ENCODE results near the gene SHB.

Gene SHB, protein sequence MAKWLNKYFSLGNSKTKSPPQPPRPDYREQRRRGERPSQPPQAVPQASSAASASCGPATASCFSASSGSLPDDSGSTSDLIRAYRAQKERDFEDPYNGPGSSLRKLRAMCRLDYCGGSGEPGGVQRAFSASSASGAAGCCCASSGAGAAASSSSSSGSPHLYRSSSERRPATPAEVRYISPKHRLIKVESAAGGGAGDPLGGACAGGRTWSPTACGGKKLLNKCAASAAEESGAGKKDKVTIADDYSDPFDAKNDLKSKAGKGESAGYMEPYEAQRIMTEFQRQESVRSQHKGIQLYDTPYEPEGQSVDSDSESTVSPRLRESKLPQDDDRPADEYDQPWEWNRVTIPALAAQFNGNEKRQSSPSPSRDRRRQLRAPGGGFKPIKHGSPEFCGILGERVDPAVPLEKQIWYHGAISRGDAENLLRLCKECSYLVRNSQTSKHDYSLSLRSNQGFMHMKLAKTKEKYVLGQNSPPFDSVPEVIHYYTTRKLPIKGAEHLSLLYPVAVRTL

DNA sequence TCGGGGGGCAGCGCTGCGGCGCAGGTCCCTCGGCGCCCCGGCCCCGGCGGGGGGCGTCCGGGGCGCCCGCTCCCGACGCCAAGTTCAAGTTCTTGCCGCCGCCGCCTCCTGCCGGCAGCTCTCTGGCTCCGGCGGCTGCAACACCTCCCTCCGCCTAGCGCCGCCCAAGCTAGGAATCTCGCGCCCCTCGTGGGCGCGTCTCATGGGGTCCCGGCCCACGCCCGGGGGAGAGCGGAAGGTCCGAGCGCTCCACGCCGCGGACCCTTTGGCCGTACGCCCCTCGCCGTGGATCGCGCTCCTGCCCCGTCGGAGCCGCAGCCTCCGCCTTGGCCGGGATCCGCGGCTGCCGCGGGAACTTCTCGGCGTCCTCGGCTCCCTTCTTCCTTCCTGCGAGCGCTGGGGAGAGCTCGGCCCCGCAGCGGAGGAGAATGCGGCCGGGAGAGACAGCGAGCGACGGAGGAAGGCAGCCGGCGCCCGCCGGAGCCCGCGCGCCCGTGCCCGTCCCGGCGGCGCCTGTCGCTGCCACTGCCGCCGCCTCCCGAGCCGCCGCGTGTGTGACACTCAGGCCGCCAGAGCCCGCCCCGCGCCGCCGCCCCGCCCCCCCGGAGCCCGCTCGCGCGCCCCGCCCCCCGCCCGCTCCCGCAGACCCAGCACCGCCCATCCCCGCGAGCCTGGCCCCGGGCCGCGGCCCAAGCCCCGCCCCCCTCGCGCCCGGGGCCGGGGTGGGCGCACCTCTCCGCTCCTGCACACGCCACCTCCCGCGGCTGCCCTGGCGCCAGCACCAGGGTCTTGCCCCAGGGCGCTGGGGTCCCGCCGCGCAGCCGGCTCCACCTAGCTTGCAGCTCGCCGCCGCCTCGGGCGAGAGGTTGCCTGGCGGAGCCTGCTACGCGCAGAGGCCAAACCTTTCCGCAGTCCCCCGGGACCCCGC is at the start of gene SHB:
Gene SHB, minus strand, starts transcription at position 527 of the 928 bp plus-strand sequence. CDS start 582 bp downstream, outside the sequence.
- peak; percentile 90 for DNase-seq

DNA sequence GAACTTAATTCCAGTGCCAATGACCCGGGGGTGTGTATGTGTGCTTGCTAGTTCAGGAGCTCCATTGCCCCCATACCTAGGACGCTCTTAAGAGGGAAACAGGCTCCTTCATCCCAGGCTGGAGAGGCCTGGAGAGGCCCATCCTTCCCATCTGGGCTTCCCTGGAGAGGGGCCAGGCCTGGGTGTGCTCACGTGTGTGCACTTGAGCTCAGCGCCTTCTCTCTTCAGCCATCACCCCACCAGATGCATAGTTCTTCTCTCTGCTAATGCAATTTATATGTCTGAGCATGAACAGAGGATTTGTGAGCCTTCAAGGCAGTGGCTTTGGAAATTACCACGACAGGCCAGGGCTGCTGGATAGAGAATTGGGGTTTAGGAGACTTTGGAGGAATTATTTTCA is 48.6 kb upstream of the SHB start:
- DNase-seq = no peak

DNA sequence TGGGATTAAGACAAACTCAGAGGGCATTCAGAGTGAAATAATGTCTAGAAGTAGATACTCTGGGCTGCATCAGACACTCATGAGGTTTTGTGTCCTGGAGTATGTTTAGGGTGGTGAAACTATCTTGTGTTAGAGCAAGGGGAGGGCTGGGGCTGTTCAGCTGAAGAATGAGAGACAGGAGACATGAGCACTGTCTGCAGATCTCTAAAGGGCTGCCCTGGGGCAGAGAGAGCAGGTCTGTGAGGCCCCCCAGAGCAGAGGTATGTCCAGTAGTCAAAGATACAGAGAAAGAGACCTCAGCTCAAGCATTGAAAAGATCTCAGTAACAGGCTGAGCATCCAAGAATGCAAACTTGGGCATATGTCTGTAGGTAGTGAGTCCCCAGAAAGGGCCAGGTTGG is 45.9 kb upstream of the SHB start:
- no peak for DNase-seq

DNA sequence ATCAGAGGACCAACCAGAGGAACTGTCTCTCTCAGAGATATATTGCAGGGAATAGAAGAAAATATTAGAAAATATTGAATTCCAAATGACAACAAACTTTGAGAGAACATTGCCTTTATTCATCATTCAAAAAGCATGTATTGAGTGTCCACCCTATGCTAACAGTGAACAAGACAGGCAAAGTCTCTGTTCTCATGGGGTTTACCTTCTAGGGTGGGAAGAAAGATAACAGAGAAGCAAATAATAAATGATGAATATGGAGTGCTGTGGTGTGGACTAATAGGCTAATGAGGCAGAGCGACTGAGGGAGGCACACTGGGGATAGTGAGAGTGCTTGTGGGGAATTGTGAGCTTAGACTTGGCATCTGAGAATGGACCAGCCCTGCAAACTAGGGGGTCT is 43.4 kb upstream of the SHB start:
- DNase-seq = no peak

DNA sequence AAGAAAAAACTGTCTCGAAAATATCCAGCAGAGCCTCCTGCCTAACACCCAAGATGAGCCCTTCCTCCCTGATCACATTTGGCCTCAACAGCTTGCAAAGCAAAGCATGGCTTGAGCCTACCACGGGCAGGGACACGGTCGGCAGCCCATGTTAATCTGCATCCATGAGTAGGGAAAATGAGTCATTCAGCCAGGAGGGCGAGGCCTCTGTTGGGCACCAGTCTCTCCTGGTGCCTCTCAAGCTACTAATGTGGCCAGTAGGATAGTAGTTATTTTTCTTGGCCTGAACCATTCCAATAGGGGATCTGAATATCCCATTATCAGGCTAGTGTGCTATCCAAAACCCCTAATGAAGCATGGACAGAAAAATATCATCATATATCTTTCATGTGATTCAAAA is 43.0 kb upstream of the SHB start:
- DNase-seq = no peak

DNA sequence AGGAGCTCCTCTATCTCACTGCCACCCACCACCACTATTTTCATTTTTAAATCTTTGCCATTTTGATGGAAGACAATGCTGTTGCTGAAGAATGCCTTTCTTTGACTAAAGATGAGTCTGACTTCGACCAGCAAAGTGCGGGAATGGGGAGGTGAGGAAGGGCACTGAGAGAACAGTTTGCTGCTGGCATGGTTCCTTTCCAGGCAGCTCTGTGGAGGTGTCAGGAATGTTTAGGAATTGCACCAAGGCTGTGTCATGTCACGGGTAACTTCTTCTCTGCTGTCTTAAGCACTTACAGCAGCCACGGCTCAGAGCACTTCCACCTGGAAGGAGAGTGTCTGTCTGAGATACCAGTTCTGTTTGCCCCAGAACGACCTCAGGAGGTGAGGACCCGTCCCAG is 41.4 kb upstream of the SHB start:
- no peak for DNase-seq

DNA sequence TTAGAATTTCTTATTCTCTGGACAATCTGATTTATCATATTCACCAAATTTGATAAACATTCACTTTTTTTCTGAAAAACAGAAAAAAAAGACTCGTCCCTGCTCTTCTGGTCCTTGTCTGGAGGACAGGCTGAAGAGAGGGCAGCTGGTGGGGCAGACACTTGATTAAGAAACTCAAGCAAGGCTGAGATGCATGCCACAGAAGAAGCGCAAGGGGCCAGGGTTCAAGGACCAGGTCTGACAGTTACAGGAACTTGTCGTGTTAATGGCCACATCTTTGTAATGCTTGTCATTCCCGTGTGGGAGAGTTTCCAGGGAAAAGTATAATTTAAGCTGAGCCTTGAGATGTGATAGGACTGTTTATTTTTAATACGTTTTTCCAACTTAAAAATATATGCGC is 40.6 kb upstream of the SHB start:
- no peak for DNase-seq

DNA sequence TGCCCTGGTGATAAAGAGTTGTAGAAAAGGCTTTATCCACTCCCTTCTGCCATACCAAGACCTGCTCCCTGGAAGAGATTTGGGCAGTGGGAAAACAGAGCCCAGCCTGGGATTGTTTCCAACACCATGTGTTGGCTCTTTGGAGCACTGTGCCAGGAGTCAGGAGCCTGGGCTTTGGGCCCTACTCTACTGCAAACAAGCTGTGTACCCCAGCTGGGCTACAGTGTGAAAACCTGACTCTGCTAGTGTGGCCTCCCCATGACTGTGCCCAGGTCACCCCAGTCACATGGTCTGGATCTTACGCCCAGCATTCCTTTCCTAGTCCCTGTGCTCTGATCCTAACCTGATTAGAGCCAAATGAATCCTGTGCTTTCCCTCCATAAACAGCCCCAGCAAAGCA is 39.3 kb upstream of the SHB start:
- no peak for DNase-seq

DNA sequence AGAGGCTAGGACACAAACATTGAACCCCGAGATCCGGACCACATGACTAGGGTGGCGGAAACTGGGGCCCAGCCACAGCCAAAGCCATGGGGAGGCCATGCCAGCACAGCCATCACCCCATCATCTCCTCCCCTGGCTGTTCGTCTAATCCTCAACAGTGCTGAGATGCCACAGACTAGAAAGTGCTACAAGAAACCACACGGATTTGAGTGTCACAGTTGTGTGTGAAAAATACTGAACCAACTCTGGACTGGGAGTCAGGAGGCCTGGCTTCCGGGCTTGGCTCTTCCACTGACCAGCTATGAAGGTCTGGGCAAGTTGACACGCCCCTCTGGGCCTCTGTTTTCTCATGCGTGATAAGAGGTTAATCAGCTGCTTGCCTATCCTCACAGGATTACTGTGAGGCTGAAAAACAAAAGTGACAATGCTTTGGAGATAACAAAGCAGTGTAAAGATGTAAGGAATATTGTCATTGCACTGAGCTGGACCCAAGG is 38.8 kb upstream of the SHB start:
- DNase-seq = no peak

DNA sequence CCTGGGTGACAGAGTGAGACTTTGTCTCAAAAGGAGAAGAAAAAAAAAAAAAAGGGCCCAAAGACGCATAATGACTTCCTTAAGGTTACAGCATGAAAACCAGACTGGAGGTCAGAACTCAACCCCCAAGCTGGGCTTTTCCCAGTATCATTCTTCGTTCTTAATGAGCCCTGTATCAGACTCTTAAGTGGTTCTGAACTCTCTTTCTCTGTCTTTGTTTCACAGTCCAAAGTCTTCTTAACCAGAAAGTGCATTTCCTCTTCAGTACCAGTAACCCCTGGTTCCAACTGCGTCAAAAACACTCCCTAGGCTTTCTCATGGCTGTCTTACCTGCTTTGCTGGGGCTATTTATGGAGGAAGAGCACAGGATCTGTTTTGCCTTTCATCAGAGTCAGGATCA is 38.4 kb upstream of the SHB start:
- no peak for DNase-seq

DNA sequence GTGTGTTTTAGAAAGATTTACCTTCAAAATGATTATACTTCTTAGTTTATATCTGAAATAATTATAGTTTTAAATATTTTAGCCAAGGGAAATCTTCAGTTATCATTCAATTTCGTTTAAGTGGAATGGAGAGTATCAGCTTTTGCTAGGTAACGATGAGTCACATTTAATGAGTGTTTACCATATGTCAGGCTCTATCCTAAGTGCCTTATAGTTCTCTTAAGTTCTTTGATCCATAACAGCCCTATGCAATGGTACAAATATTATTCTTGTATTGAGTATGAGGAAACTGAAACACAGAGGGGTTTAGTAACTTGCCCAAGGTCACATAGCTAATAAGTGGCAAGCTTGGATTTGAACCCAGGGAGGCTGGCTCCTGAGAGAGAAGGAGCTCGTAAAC is 37.5 kb upstream of the SHB start:
- DNase-seq = no peak

DNA sequence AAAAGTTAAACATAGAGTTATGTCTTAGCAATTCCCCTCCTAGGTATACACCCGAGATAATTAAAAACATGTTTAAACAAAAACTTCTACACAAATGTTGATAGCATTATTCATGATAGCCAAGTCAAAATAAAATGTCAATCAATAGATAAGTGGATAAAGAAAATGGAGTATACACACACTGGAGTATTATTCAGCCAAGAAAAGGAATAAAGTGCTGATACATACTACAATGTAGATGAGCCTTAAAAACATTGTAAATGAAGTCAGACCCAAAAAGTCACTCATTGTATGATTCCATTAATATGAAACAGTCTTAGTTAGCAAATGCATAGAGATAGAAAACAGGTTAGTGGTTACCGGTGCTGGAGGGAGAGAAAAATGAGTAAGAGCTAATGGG is 34.3 kb upstream of the SHB start:
- no peak for DNase-seq

DNA sequence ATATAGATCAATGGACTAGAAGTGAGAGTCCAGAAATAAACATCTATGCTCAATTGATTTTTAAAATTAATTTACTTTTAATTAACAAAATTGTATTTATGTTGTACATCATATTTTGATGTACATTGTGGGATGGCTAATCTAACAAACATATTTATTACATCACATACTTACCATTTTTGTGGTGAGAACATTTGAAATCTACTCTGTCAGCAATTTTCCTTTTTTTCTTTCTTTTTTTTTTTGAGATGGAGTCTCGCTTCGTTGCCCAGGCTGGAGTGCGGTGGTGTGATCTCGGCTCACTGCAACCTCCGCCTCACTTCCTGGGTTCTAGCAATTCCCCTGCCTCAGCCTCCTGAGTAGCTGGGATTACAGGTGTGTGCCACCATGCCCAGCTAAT is 32.4 kb upstream of the SHB start:
- no peak for DNase-seq

DNA sequence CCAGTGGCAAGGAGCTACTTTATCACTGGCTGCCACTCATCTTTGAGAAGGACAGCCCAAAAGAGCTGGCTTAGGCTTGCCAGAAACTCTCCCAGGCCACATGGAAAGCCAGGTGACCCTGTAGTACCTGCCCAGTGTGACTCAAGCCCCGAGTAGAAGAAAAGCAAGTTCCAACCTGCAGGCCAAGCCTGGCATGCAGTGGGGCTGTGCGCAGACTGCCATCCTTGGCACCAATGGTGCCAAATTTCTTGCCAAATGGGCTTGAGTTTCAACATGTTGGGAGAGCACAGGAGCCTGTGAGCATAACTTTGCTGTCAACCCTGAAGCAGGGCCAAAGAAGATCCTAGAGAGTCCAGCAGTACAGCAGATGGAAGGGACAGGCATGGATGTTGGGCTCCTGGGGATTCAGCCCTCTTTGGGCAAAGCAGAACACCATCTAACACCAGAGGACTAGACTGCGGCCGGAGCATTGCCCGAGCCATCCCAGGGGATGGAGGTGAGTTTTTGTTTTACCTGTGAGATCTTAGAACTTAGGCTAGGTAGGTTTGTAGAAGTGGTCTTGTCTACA is 27.3 kb upstream of the SHB start:
- DNase-seq = no peak

DNA sequence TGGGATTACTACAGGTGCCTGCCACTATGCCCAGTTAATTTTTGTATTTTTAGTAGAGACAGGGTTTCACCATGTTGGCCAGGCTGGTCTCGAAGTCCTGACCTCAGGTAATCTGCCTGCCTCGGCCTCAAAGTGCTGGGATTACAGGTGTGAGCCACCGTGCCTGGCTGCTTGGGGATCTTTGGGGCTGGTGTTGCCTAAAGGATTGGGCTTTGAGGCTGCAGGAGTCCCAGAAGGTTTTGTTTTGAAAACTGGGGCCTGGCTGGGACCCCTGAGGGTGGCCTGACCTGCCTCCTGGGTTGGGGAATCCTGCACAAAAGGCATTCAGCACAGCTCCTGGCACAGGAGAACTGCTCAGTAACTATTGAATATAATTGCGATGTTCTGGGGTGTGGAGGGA is 25.1 kb upstream of the SHB start:
- no peak for DNase-seq

DNA sequence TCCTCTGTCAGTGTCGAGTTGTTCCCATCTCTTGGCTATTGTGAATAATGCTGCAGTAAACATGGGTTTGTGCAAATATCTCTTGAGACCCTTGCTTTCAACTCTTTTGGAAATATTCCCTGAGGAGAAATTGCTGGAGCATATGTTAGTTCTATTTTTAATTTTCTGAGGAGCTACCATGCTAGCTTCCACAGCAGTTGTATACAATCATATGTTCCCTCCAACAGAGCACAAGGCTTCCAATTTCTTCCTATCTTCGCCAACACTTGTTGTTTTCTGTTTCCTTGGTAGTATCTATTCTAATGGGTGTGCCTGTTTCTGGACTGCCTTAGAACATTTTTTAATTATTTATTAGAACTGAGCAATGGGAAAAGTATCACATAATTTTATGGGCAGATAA is 23.6 kb upstream of the SHB start:
- no peak for DNase-seq

DNA sequence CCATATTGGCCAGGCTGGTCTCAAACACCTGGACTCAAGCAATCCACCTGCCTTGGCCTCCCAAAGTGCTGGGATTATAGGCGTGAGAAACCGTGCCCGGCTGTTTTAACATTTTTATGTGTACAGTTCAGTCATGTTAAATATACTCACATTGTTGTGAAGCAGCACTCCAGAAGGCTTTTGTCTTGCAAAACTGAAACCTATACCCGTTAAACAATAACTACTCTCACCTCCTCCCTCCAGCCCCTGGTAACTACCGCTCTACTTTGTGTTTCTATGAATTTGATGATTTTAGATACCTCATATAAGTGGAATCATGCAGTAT is 23.1 kb upstream of the SHB start:
- no peak for DNase-seq

DNA sequence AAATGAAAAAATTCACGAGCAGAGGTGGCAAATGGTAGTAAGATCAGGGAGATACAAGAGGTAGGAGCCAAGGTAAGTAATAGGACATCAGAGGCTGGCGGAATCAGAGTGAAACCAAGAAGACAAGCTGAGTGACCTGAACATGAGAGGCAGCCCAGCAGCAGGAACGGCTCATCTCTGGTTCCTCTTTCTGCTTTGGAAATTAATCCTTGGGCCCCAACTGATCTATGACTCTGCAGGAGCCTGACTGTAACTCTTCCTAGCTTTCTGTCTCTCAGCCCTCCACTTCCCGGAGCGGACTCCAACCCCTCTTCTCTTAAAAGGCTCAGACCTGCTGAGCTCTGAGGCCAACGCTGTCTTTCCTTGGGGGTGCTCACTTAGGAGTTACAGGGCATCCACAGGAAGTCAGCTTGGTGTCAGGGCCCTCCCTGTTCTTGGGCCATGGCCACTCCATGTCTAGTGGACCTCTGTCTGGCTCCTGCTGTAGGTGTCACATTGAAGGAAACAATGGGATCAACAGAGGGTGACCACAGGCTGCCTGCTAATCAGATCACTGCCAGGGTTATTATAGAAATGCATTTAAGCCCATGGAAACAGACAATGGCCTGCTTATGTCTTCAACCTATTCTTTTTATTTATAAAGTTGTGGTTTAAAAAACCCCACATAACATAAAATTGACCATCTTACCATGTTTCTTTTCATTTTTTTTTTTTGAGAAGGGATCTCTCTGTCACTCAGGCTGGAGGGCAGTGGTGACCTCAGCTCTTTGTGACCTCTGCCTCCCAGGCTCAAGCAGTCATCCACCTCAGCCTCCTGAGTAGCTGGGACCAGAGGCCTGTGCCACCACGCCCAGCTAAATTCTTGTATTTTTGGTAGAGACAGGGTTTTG is 22.5 kb upstream of the SHB start:
- DNase-seq = no peak

DNA sequence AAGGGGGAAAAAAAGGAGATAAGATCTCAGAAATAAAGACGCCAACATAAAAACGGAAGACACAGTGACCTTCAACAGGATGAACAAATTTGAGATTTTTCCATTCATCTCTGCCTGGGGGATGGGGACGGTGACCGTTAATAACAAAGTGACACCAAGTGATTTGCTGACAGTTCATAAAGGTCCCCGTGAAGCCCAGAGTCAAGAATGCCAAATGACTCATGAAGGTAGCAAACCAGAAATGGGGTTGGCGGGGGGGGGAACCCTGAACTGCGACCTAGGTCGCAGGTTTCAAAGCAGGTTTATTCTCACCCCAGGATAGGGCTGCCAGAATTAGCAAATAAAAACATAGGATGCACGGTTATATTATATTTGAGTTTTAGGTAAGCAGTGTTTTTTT is 21.1 kb upstream of the SHB start:
- DNase-seq = no peak

DNA sequence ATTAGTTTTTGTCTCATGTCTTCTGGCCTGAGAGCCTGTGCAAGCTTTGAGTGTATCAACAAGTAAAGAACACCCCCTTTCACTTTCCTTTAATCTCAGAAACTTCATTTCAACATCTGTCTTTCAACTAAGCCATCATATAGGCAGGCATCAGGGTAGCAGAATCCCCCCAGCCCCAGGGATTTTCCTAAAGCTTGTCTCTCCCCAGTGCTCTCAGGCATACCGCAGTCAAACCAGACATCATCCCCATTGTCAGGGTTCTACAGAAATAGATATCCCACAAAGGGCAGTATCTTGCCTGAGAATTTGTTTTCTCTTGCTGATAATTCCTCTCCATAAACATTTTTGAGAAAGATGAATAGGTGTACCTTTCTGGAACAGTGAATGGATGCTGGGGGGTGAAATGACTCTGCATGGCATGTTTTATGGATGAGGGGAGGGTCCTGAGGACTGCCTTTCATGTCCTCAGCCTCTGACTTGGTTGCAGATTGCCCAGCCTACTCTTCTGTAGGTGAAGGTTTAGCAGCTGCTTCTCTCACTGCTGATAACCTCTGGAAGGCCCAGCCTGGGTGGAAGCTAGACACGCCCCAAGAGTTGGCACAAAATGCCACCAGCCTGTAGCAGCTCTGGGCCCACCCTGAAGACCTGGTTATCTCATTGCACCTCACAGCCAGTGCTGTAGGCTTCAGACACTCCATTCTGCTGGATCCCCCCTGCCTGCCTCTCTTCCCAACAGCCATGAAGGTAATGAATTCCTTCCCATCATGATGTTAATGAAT is 20.5 kb upstream of the SHB start:
- DNase-seq = no peak

Measured in femur (tissue), 1 donor.